HepG2 (cell line): ENCODE results near the gene NLRP6. TPM values are rescaled to one million over a fixed set of nuclear protein-coding genes. Genes with fewer than 3 reads are reported as not detected.

Experiments
- EP300 ChIP-seq, 3 experiments: sonication (generic) in 1 of 3; formaldehyde crosslinking in 1 of 3; IDR thresholded peaks; 2 replicates each; pipeline versions ENCODE4 v1.5.1 to v1.6.1; 2011 to 2020; ENCODE audit warnings: low read depth in 2 of 3, low read length in 2 of 3, borderline replicate concordance in 1 of 3, improper control_type of control experiment in 1 of 3, mild to moderate bottlenecking in 1 of 3, missing genetic modification reagents in 1 of 3, moderate library complexity in 1 of 3
- NFE2L1 ChIP-seq: sonication (generic); formaldehyde crosslinking; IDR thresholded peaks from 2 replicates; pipeline ENCODE4 v1.4.0; 2020; ENCODE audit warnings: missing genetic modification reagents, mild to moderate bottlenecking, borderline replicate concordance
- RORA ChIP-seq: sonication (generic); formaldehyde crosslinking; IDR thresholded peaks from 2 replicates; pipeline ENCODE4 v1.5.0; 2020; ENCODE audit warnings: mild to moderate bottlenecking, missing genetic modification reagents, moderate library complexity
- ZNF124 ChIP-seq: sonication (generic); formaldehyde crosslinking; IDR thresholded peaks from 2 replicates; pipeline ENCODE4 v1.4.0; 2020; ENCODE audit warnings: missing genetic modification reagents
- ZNF235 ChIP-seq: sonication (generic); formaldehyde crosslinking; IDR thresholded peaks from 2 replicates; pipeline ENCODE4 v1.8.1; 2023; ENCODE audit warnings: mild to moderate bottlenecking, missing genetic modification reagents, borderline replicate concordance
- ZNF496 ChIP-seq: sonication (generic); formaldehyde crosslinking; IDR thresholded peaks from 2 replicates; pipeline ENCODE4 v1.8.1; 2023; ENCODE audit warnings: mild to moderate bottlenecking, moderate library complexity, missing genetic modification reagents; ENCODE audit not compliant: insufficient replicate concordance
- ZNF589 ChIP-seq: sonication (generic); formaldehyde crosslinking; conservative IDR thresholded peaks from 2 replicates; pipeline ENCODE4 v1.8.0; 2022; ENCODE audit warnings: mild to moderate bottlenecking, moderate library complexity, missing genetic modification reagents
- polyA plus RNA-seq, 8 experiments: library from polyadenylated mRNA; depleted of rRNA in 3 of 8; stranded (reverse) in 7 of 8; unstranded in 1 of 8; fragments of >200 nt; fragmentation: Illumina TruSeq in 4 of 8; extraction: Trizol in 4 of 8; gene quantifications; 2 replicates each; pipeline versions ENCODE4 v1.2.1 to v1.2.3, GENCODE V29; 2011 to 2016; ENCODE audit warnings: low read depth in 4 of 8, missing spikeins in 1 of 8, mixed read lengths in 1 of 8; ENCODE audit not compliant: insufficient read depth in 1 of 8
- total RNA-seq, 5 experiments: library from RNA; depleted of rRNA; stranded (reverse); fragments of >200 nt; fragmentation: Illumina TruSeq; extraction: Trizol; gene quantifications; 2 replicates each; pipeline ENCODE4 v1.2.3, GENCODE V29; 2016; ENCODE audit warnings: low read depth in 1 of 5
- TF ChIP-seq, protein P1 (sequence below): sonication (generic); formaldehyde crosslinking; IDR thresholded peaks from 2 replicates; pipeline ENCODE4 v1.5.0; 2020; ENCODE audit warnings: mild to moderate bottlenecking, missing genetic modification reagents, borderline replicate concordance
- TF ChIP-seq, protein P2 (sequence below): sonication (generic); formaldehyde crosslinking; conservative IDR thresholded peaks from 2 replicates; pipeline ENCODE4 v1.4.0; 2020; ENCODE audit warnings: missing genetic modification reagents
- TF ChIP-seq, protein P3 (sequence below): sonication (generic); formaldehyde crosslinking; IDR thresholded peaks from 2 replicates; pipeline ENCODE4 v1.8.1; 2023; ENCODE audit warnings: mild to moderate bottlenecking, missing genetic modification reagents, borderline replicate concordance

Gene NLRP6
- total and polyA plus RNA-seq, 2 of the 13 experiments (the other 11 are each of a cell fraction or from before 2014, with no cell fraction given) = not detected

DNA sequence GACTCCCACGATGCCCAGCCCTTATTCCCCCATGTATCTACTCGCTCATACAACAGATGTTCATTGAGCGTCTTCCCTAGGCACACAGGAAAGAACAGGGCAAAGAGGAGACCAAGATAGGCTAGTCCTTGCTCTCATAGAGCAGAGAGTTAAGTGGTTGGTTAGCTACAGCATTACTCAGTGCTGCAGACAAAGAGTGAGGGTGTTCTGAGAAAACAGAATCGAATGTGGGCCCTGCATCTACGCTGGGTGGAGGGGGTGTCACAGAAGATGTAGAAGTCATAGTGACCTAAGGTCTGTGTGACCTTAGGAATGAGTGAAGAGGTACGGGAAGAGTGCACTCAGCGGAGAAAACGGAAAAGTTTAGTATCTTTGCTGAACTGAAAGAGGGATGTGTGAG lies 29.1 kb upstream of the NLRP6 start (continued):
- TF ChIP-seq, protein P1, sequence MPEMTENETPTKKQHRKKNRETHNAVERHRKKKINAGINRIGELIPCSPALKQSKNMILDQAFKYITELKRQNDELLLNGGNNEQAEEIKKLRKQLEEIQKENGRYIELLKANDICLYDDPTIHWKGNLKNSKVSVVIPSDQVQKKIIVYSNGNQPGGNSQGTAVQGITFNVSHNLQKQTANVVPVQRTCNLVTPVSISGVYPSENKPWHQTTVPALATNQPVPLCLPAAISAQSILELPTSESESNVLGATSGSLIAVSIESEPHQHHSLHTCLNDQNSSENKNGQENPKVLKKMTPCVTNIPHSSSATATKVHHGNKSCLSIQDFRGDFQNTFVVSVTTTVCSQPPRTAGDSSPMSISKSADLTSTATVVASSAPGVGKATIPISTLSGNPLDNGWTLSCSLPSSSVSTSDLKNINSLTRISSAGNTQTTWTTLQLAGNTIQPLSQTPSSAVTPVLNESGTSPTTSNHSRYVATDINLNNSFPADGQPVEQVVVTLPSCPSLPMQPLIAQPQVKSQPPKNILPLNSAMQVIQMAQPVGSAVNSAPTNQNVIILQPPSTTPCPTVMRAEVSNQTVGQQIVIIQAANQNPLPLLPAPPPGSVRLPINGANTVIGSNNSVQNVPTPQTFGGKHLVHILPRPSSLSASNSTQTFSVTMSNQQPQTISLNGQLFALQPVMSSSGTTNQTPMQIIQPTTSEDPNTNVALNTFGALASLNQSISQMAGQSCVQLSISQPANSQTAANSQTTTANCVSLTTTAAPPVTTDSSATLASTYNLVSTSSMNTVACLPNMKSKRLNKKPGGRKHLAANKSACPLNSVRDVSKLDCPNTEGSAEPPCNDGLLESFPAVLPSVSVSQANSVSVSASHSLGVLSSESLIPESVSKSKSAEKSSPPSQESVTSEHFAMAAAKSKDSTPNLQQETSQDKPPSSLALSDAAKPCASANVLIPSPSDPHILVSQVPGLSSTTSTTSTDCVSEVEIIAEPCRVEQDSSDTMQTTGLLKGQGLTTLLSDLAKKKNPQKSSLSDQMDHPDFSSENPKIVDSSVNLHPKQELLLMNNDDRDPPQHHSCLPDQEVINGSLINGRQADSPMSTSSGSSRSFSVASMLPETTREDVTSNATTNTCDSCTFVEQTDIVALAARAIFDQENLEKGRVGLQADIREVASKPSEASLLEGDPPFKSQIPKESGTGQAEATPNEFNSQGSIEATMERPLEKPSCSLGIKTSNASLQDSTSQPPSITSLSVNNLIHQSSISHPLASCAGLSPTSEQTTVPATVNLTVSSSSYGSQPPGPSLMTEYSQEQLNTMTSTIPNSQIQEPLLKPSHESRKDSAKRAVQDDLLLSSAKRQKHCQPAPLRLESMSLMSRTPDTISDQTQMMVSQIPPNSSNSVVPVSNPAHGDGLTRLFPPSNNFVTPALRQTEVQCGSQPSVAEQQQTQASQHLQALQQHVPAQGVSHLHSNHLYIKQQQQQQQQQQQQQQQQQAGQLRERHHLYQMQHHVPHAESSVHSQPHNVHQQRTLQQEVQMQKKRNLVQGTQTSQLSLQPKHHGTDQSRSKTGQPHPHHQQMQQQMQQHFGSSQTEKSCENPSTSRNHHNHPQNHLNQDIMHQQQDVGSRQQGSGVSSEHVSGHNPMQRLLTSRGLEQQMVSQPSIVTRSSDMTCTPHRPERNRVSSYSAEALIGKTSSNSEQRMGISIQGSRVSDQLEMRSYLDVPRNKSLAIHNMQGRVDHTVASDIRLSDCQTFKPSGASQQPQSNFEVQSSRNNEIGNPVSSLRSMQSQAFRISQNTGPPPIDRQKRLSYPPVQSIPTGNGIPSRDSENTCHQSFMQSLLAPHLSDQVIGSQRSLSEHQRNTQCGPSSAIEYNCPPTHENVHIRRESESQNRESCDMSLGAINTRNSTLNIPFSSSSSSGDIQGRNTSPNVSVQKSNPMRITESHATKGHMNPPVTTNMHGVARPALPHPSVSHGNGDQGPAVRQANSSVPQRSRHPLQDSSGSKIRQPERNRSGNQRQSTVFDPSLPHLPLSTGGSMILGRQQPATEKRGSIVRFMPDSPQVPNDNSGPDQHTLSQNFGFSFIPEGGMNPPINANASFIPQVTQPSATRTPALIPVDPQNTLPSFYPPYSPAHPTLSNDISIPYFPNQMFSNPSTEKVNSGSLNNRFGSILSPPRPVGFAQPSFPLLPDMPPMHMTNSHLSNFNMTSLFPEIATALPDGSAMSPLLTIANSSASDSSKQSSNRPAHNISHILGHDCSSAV (CRISPR knock-in tag) = no peak
- TF ChIP-seq ZNF235 (no peak), ZNF124 (no peak), EP300 (IDR thresholded peaks at IDR 0.05; ENCODE audit: low read depth in 2 of 2, low read length in 2 of 2) (no peak), EP300 (CRISPR knock-in tag; IDR thresholded peaks at IDR 0.05; ENCODE audit: borderline replicate concordance) (no peak), ZNF589 (CRISPR knock-in tag) (no peak), NFE2L1 (CRISPR knock-in tag) (no peak), ZNF496 (no peak), RORA (CRISPR knock-in tag) (no peak)
- TF ChIP-seq, protein P2, sequence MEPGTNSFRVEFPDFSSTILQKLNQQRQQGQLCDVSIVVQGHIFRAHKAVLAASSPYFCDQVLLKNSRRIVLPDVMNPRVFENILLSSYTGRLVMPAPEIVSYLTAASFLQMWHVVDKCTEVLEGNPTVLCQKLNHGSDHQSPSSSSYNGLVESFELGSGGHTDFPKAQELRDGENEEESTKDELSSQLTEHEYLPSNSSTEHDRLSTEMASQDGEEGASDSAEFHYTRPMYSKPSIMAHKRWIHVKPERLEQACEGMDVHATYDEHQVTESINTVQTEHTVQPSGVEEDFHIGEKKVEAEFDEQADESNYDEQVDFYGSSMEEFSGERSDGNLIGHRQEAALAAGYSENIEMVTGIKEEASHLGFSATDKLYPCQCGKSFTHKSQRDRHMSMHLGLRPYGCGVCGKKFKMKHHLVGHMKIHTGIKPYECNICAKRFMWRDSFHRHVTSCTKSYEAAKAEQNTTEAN (CRISPR knock-in tag) = no peak
- TF ChIP-seq, protein P3, sequence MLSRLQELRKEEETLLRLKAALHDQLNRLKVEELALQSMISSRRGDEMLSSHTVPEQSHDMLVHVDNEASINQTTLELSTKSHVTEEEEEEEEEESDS (CRISPR knock-in tag) = no peak
